ENCODE results near the gene NCOR1. TPM values are rescaled to one million over a fixed set of nuclear protein-coding genes. Genes with fewer than 3 reads are reported as not detected.

The NCOR1 gene
- total RNA-seq, 1 donor from 2014 or later = 123 TPM

- peak overlapping the region; percentile 1 for H3K27ac Mint-ChIP-seq
- intact Hi-C loops (cut with micrococcal nuclease) = no loop called here
- no peaks in the 10 kb centered on the region for H3K9me3 Mint-ChIP-seq
- DNase-seq (ENCODE audit: low spot score) = no peak
- H3K4me3 Mint-ChIP-seq = no peak overlapping the region
- peaks cover 3% of the 10 kb centered on the region for H3K4me1 Mint-ChIP-seq (ENCODE audit: low read depth)
- H3K36me3 Mint-ChIP-seq (ENCODE audit: low read depth) = peaks cover 46% of the 10 kb centered on the region
- H3K27me3 Mint-ChIP-seq (ENCODE audit: insufficient read depth) = no peaks in the 10 kb centered on the region
Measured at GRCh38 chr17:16052486-16052885, 162.8 kb downstream of the NCOR1 start.

- no peaks in the 10 kb centered on the region for H3K27me3 Mint-ChIP-seq (ENCODE audit: insufficient read depth)
- intact Hi-C loops (cut with micrococcal nuclease) = no loop called here
- H3K4me1 Mint-ChIP-seq (ENCODE audit: low read depth) = peaks cover 17% of the 10 kb centered on the region
- H3K9me3 Mint-ChIP-seq = no peaks in the 10 kb centered on the region
- H3K4me3 Mint-ChIP-seq = no peak overlapping the region
- DNase-seq (ENCODE audit: low spot score) = no peak
- H3K36me3 Mint-ChIP-seq (ENCODE audit: low read depth) = peaks cover 52% of the 10 kb centered on the region
- H3K27ac Mint-ChIP-seq = no peak overlapping the region
Measured at GRCh38 chr17:16050844-16051243, 164.5 kb downstream of the NCOR1 start.

GRCh38 chr17:16048811-16049449 lies 166.4 kb downstream of the NCOR1 start:
- Mint-ChIP-seq H3K27ac (no peak overlapping the region), H3K4me3 (no peak overlapping the region), H3K9me3 (no peaks in the 10 kb centered on the region), H3K4me1 (ENCODE audit: low read depth) (peaks cover 17% of the 10 kb centered on the region), H3K36me3 (ENCODE audit: low read depth) (peaks cover 47% of the 10 kb centered on the region), H3K27me3 (ENCODE audit: insufficient read depth) (no peaks in the 10 kb centered on the region)
- DNase-seq (ENCODE audit: low spot score) = no peak
- intact Hi-C loops (cut with micrococcal nuclease) = no loop called here

GRCh38 chr17:16046966-16047365 lies 168.4 kb downstream of the NCOR1 start:
- Mint-ChIP-seq H3K36me3 (ENCODE audit: low read depth) (peaks cover 43% of the 10 kb centered on the region), H3K4me1 (ENCODE audit: low read depth) (peaks cover 17% of the 10 kb centered on the region), H3K27me3 (ENCODE audit: insufficient read depth) (no peaks in the 10 kb centered on the region), H3K27ac (peak overlapping the region; percentile 23), H3K9me3 (no peaks in the 10 kb centered on the region), H3K4me3 (no peak overlapping the region)
- intact Hi-C loops (cut with micrococcal nuclease) = no loop called here
- DNase-seq (ENCODE audit: low spot score) = no peak

GRCh38 chr17:16044487-16044886 lies 170.8 kb downstream of the NCOR1 start:
- no peaks in the 10 kb centered on the region for H3K27me3 Mint-ChIP-seq (ENCODE audit: insufficient read depth)
- peaks cover 43% of the 10 kb centered on the region for H3K36me3 Mint-ChIP-seq (ENCODE audit: low read depth)
- no peak for DNase-seq (ENCODE audit: low spot score)
- no peak overlapping the region for H3K27ac Mint-ChIP-seq
- no peak overlapping the region for H3K4me3 Mint-ChIP-seq
- peaks cover 17% of the 10 kb centered on the region for H3K4me1 Mint-ChIP-seq (ENCODE audit: low read depth)
- H3K9me3 Mint-ChIP-seq = no peaks in the 10 kb centered on the region
- intact Hi-C loops (cut with micrococcal nuclease) = no loop called here

- H3K4me3 Mint-ChIP-seq = no peak overlapping the region
Measured at GRCh38 chr17:16040710-16041251, 174.6 kb downstream of the NCOR1 start.

GRCh38 chr17:16037636-16038035 lies 177.7 kb downstream of the NCOR1 start:
- H3K27ac Mint-ChIP-seq = no peak overlapping the region
- DNase-seq (ENCODE audit: low spot score) = no peak
- no peaks in the 10 kb centered on the region for H3K27me3 Mint-ChIP-seq (ENCODE audit: insufficient read depth)
- no peak overlapping the region for H3K4me3 Mint-ChIP-seq
- H3K9me3 Mint-ChIP-seq = no peaks in the 10 kb centered on the region
- intact Hi-C loops (cut with micrococcal nuclease) = no loop called here
- peaks cover 50% of the 10 kb centered on the region for H3K36me3 Mint-ChIP-seq (ENCODE audit: low read depth)
- H3K4me1 Mint-ChIP-seq (ENCODE audit: low read depth) = peaks cover 19% of the 10 kb centered on the region

More at GRCh38 chr17:16040710-16041251, 174.6 kb downstream of the NCOR1 start:
- no peak for DNase-seq (ENCODE audit: low spot score)
- Mint-ChIP-seq H3K27me3 (ENCODE audit: insufficient read depth) (no peaks in the 10 kb centered on the region), H3K36me3 (ENCODE audit: low read depth) (peaks cover 48% of the 10 kb centered on the region), H3K9me3 (no peaks in the 10 kb centered on the region), H3K4me1 (ENCODE audit: low read depth) (peaks cover 13% of the 10 kb centered on the region), H3K27ac (no peak overlapping the region)
- intact Hi-C loops (cut with micrococcal nuclease) = no loop called here

GRCh38 chr17:16036261-16036660 lies 179.1 kb downstream of the NCOR1 start:
- H3K36me3 Mint-ChIP-seq (ENCODE audit: low read depth) = peaks cover 58% of the 10 kb centered on the region
- H3K4me3 Mint-ChIP-seq = no peak overlapping the region
- no peak for DNase-seq (ENCODE audit: low spot score)
- intact Hi-C loops (cut with micrococcal nuclease) = no loop called here
- no peak overlapping the region for H3K27ac Mint-ChIP-seq
- H3K9me3 Mint-ChIP-seq = no peaks in the 10 kb centered on the region
- H3K4me1 Mint-ChIP-seq (ENCODE audit: low read depth) = peaks cover 19% of the 10 kb centered on the region
- H3K27me3 Mint-ChIP-seq (ENCODE audit: insufficient read depth) = no peaks in the 10 kb centered on the region

- peaks cover 21% of the 10 kb centered on the region for H3K4me1 Mint-ChIP-seq (ENCODE audit: low read depth)
- intact Hi-C loops (cut with micrococcal nuclease) = no loop called here
- H3K36me3 Mint-ChIP-seq (ENCODE audit: low read depth) = peaks cover 68% of the 10 kb centered on the region
- no peaks in the 10 kb centered on the region for H3K9me3 Mint-ChIP-seq
- H3K27ac Mint-ChIP-seq = no peak overlapping the region
- H3K4me3 Mint-ChIP-seq = no peak overlapping the region
- no peaks in the 10 kb centered on the region for H3K27me3 Mint-ChIP-seq (ENCODE audit: insufficient read depth)
- DNase-seq (ENCODE audit: low spot score) = no peak
Measured at GRCh38 chr17:16033729-16034349, 181.5 kb downstream of the NCOR1 start.

GRCh38 chr17:16027708-16028584 lies 187.4 kb downstream of the NCOR1 start:
- peak; percentile 33 for DNase-seq (ENCODE audit: low spot score)
- intact Hi-C loops (cut with micrococcal nuclease) = loop anchor here (1.0 to 10.0 kb wide), 7 partner anchors 21 to 411 kb away; partner anchors contain the start of genes NCOR1, TRPV2, TTC19 and ZSWIM7
- H3K4me3 Mint-ChIP-seq = peak overlapping the region; percentile 68
- H3K27me3 Mint-ChIP-seq (ENCODE audit: insufficient read depth) = no peaks in the 10 kb centered on the region
- H3K9me3 Mint-ChIP-seq = no peaks in the 10 kb centered on the region
- peaks cover 68% of the 10 kb centered on the region for H3K36me3 Mint-ChIP-seq (ENCODE audit: low read depth)
- peak overlapping the region; percentile 91 for H3K27ac Mint-ChIP-seq
- peaks cover 33% of the 10 kb centered on the region for H3K4me1 Mint-ChIP-seq (ENCODE audit: low read depth)

- Mint-ChIP-seq H3K27ac (peak overlapping the region; percentile 91), H3K36me3 (ENCODE audit: low read depth) (peaks cover 65% of the 10 kb centered on the region), H3K9me3 (no peaks in the 10 kb centered on the region), H3K4me1 (ENCODE audit: low read depth) (peaks cover 38% of the 10 kb centered on the region), H3K4me3 (peak overlapping the region; percentile 68), H3K27me3 (ENCODE audit: insufficient read depth) (no peaks in the 10 kb centered on the region)
- no peak for DNase-seq (ENCODE audit: low spot score)
- intact Hi-C loops (cut with micrococcal nuclease) = loop anchor here (1.0 to 10.0 kb wide), 3 partner anchors 20 to 388 kb away; partner anchors contain the start of gene TRPV2
Measured at GRCh38 chr17:16026895-16027294, 188.4 kb downstream of the NCOR1 start.

- Mint-ChIP-seq H3K27me3 (ENCODE audit: insufficient read depth) (no peaks in the 10 kb centered on the region), H3K4me1 (ENCODE audit: low read depth) (peaks cover 48% of the 10 kb centered on the region), H3K4me3 (no peak overlapping the region), H3K9me3 (no peaks in the 10 kb centered on the region), H3K27ac (no peak overlapping the region), H3K36me3 (ENCODE audit: low read depth) (peaks cover 61% of the 10 kb centered on the region)
- intact Hi-C loops (cut with micrococcal nuclease) = loop anchor here (10.0 kb wide), 1 partner anchor 390 kb away; the partner anchor contains the start of gene TRPV2
- no peak for DNase-seq (ENCODE audit: low spot score)
Measured at GRCh38 chr17:16025202-16025601, 190.1 kb downstream of the NCOR1 start.

Measured in activated T-helper 1 cell treated with anti-CD3 and anti-CD28 coated beads, Interleukin-12 subunit alpha, Interleukin-12 subunit beta, Interleukin-2, Interleukin-4 antibody, amounts not matched to agents 30 ng/mL and 10 ng/mL and 1 ng/mL, durations not matched to agents 14 hours and 24 hours and 36 hours (primary cell).